DMS53 treated with DMSO at 0.1 percent for 48 hours (cell line): ENCODE measurements around the gene GAS6.

Experiments used
- DNase-seq: peaks from one replicate; lab custom pipeline; 2025; ENCODE audit not compliant: unreplicated experiment; lab: John Stamatoyannopoulos, UW

GAS6 gene

DNA sequence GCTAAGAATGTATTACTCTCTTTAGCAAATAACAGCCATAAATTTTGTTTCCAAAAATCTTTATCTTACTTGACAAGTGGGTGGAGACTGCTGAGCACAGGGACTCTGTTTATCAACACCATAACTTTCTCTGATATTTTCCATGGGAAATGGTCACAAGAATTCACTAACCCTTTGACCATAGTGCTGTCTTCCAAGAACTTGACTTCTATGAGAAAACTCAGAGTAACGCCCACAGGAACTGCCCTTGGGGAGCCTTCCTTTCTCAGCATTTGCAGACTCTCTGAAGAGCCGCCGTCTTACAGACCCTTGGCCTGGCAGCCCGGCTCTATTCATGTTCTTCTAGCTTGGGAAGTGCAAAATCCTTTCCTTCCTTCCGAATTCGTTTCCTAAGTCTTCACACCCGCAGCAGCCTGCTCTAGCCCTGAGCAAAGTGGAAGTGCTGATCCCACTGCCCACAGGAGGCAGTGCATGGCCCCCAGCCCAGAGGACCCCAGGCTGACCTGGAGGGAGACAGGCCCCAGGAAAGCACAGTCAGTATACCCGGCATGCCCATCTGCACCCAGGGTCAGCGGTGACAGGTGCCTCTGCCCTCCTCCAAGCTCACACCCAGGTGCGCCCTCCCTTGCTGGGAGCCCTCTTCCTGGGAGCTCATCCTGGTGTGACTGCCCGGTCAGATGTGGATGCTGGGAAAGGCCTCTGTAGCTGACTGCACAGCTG lies 10.2 kb downstream of the GAS6 start:
- no peak for DNase-seq

DNA sequence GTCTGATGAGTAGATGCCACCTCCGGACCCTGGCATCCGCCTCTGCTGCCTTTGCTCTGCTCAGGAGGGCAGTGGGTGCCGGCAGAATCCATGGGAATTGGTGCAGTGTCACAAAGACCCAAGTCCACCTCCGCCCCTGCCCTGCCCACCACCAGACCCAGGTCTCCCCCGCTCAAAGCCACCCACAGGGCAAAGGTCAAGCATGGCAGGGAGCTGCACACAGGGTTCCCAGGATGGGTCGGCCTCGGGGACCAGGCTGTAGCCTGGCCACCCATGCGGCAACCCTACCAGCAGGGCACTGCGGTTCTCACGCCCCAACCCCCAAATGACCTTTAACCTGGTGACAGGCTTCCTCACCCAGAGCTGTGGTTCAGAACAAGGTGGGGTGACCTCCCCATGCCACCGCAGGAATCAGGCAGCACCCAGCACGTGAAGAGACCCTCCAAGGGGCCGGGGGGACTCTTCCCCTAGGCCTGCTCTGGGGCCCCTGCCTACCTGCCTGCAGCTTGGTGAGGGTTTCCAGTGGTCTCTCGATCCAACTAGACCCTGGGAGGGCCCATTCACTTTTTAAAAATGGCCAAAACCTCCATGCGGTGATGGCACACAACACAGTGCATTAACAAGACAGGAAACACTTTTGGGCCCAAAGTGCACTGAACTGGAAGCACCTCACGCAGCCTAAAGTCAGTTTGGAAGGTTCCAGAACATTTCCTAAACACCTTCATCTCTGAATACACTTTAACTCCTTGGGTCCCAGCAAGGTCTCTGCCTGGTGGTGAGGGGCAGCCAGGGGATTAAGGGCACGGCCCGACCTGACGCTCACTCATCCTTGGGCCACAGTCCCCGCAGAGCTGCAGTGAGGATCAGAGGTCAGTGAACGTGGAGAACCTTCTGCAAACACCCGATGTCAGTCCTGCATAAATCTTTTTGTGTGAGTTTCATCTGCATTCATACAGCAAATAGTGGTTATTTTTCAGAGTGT lies 11.0 kb downstream of the GAS6 start:
- no peak for DNase-seq

DNA sequence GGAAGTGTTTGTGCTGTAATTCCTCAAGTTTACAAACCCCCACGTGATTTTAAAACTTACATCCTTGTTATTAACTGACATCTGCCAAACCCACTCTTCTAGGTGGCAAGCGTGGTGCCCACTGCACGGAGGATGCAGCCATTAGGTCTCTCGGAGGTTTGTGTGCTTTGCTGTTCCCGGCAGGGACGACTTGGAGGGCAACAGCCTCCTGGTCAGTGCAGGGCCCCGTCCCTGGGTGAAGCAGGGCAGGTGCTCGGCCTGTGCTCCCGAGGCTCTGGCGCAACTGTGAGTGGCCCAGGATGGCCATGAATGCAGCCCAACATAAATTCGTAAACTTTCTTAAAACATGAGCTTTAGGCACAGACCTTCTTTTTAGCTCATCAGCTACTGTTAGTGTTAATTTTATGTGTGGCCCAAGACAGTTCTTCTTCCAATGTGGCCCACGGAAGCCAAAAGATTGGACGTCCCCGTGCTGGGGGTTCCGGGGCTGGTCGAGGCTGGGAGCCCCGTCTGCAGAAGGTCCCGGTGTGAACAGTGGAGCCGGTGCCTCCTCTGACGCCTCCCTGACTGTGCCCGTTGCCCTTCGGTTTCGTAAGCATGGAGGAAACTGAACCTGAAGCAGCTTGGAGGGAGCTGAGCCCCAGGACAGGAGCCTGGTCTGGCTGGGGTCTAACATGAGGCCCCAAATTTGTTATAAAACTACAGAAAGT lies 11.9 kb downstream of the GAS6 start:
- DNase-seq = no peak

DNA sequence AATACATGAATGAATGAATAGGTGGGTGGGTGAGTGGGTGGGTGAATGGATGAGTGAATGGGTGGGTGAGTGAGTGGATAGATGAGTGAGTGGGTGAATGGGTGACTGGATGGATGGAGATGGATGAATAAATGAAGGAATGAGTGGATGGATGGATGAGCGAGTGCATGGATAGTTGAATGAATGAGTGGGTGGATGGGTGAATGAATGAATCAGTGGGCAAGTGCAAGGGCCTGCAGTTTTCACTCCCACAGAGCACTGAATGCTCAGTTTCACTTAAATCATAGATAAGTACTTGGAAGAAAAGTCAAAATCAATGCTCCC lies 12.4 kb downstream of the GAS6 start:
- no peak for DNase-seq

DNA sequence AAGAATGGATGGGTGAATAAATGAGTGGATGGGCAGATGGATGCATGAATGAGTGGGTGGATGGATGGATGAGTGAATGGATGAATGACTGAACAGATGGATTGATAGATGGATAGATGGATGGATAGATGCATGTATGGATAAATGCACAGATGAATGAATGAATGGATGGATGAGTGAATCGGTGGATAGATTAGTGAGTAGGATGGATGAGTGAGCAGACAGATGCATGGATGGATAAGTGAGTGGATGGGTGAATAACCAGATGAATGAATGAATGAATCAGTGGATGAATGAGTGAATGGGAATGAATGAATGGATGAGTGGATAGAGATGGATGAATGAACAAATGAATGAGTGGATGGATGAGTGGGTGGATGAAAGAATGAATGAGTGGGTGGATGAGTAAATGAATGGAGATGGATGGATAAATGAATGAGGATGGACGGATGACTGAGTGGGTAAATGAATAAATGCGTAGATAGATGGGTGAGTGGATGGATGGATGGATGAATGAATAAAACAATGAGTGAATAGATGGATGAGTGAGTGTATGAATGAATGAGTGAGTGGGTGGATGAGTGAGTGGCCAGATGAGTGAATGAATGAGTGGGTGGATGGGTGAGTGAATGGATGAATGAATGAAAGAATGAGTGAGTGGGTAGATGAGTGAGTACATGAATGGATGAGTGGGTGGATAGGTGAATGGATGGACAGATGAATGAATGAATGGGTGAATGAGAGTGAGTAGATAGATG lies 13.0 kb downstream of the GAS6 start:
- no peak for DNase-seq

DNA sequence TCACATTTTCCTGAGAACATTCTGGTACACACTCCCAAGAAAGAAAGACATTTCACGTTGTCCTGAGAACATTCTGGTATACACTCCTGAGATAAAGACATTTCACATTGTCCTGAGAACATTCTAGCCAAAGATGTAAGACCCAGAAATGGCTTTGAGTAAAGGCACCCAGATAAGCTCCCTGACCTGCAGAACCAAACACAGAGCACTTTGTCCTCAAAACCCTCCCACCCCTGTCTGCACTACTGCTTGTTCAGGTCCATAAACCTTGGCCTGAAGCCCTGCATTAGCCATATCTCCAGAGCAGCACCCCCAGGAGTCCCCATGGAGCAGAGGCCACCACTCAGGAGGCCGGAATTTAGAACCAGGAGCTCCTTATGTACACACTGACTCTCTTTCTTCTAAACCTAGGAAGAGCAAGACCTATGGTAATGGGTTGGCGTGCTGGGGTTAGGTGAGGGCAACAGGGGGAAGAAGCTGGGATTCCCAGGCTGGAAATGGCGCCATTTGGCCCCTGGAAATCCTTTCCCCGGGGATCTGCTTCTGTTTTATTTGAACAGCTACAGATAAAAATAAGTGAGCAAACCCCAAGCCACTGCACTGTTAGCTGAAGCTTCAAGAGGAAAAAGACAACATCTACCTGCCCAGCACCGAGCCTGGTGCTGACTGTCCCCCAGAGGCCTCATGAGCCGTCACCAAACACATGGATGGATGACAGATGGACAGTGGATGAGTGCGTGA lies 13.7 kb downstream of the GAS6 start:
- DNase-seq = no peak

DNA sequence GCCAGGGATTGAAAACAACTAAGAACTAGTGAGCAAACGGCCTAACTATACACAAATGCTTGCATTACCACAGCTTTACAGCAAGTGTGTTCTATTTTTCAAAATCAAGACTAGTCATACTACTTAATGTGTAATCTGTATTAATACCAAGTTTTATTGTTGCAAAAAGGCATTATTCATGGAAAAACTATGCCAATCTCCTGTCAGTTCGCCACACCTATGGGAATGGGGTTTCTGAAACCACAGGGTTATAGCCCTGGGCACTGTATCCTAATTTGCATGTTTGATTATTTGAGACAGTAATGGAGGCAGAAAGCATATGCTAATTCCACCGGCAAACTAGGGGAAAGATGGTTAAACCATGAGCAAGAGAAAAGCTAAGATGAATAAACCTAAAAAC lies 14.3 kb downstream of the GAS6 start:
- DNase-seq = no peak

DNA sequence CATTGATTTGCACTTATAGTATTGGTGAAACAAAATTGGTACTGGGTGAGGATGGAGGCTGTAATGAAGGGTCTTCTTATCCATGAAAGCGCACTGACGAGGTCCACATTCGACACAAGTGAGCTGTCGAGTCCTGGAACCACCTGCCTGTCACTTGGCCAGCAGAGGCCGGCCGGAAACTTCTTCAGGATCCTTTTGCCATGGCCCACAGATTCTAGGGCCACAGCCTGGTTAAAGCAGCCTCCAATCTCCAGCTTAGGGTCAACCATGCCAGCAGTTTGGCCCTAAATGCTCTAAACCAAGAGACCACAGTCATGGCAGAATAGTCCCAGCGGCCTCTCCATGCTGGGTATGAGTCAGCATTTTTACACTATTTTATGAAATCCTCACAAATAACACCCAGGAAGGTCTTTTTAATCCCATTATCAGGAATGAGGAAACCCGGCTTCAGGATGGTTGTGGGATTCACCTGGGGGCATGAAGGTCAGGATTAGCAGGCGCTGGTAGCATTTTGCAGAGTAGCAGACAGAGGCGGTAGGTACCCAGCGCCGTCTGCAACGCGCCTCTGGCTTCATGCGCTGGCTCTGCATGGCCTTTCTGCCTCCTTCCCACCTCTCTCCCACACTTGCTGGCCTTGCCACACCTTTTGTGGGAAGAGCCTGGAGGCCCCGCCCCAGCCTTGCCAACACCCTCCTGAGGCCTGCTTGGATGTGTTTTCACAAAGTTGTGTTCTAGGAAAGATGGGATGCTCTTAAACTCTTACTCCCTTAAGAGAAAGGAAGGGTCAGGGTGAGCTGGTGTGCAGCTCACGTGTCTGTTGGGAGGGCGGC lies 15.2 kb downstream of the GAS6 start:
- DNase-seq = no peak

DNA sequence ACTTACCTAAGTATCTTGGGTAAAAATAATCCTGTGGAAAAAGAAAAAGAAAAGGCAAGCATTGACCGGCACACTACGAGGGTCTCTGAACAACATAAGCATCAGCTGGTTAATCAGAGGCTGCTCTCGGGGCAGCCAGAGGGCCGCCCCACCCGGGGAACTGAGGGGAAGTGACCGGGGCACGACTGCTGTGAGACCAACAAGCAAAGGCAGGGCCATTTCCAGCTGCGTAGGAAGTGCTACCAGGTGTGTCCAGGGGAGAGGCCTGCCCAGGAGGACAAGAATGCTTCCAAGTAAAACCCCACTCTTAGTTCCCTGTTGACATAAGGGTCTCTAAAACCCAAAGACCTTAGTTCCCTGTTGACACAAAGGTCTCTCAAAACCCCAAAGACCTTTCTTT lies 15.9 kb downstream of the GAS6 start:
- no peak for DNase-seq

DNA sequence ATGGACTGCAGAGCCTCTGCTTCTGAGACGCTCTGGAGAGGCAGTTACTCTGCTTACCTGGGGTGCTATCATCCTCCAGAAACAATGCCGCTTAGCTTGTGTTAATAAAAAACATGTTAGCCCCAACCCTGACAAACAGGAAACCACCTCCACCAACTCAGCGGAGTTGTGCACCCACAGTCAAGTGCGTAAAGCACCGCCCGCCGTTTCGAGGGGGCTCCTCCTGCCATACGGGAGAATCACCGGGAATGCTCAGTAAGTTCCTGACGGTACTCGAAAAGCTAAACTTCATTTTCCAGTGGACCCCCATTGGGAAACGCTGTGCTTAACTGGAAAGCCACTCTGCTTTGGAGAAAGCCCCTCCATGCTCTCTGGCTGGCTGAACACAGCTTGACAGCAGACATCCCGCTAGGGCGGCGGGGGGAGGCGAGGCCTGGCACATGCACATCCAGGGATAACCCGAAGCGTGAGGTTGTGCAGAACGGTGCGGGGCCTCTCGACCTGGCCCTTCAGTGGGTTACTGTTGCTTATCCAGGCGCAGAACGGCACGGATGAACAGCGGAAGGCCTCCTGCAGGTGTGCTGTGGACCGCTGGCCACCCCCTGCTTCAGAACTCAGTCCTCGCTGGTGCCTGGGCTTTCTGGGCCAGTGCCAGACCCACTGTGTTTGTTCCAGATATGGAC lies 17.1 kb downstream of the GAS6 start:
- no peak for DNase-seq

DNA sequence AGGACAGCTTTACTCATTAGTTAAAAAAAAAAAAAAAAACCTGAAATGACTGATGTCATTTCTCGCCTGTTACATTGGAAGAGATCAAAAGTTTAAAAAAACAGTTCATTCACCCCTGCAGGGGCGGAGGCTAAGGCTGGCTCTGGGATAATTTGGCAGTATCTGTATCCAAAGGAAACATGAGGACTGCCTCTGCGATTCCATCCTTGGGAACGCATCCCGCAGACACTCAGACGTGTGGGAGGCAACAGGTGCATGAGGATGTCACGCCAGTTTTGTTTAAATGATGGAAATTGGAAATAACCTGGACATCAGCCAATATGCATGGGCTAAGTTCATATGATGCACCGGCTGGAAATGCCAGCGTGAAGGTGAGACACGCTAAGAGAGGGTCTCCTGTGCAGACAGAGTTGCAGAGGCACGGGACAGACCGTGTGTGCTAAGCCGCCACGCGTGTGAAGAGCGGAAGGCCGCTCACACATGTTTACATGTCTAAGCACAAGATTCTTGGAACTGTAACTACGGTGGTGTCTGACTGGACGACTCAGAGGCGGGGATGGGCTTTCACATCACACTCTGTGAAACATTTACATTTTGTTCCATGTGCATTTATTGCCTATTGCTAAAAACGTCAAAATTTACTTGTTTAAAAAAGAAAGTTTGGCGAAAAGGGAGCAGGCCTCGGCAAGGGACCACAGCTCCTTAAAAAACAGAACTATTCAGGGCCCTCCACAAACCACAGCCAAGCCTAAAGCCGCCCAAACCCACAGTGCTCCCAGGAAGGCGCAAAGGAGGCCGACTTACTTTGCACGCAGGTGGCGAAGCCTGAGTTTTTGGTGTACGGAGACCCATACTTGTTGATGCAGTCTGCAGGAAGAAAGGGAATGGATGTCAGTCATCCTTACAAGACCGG lies 17.9 kb downstream of the GAS6 start:
- no peak for DNase-seq

DNA sequence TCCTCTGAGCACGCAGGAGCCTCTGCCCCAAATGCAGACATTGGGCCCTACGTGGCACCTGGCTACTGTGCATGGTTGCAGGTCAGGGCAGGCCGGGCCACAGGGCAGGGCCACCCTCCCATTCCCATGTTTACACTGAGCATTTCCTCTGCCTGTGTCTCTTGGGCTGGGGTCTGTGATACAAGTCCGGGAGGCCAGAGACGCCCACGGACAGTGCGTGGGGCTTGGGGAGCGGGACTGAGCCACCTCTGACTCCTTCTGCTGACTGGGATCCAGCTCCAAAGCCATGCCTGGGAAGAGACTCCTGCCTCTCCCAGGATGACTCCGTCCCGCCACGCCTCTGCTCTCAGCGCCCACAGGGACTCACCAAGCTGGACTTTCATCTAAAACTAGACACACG lies 18.8 kb downstream of the GAS6 start:
- DNase-seq = no peak

DNA sequence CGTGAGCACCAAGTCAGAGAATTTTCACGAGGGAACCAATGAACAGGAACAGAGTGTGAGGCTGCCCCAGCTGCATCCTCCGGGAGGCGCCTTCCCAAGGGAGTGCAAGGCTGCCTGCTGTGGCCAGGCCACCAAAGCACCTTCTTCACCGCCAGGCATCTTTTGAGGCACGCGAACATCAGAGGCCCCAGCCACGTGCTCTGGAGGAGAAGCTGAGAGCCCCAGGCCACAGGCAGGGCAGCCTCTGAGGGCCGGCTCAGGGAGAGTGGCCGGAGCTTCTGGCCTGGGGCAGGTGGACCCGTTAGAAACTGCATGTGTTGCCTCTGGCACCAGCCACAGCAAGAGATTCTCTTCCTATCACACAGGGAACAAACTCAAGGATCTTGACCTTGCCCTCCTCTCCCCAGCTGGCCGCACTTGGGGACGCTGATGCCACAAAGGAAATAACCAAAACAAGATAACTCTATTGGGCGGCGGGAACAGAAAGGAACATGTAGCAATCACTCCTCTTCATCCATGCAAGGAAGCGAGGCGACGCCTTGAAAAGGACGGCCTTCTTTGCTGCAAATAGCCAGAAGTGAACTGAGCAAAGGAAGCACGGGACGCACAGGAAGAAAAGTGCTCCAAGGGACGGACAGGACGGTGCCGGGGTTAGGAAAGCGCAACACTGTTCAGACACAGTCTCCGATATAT lies 19.9 kb downstream of the GAS6 start:
- no peak for DNase-seq

DNA sequence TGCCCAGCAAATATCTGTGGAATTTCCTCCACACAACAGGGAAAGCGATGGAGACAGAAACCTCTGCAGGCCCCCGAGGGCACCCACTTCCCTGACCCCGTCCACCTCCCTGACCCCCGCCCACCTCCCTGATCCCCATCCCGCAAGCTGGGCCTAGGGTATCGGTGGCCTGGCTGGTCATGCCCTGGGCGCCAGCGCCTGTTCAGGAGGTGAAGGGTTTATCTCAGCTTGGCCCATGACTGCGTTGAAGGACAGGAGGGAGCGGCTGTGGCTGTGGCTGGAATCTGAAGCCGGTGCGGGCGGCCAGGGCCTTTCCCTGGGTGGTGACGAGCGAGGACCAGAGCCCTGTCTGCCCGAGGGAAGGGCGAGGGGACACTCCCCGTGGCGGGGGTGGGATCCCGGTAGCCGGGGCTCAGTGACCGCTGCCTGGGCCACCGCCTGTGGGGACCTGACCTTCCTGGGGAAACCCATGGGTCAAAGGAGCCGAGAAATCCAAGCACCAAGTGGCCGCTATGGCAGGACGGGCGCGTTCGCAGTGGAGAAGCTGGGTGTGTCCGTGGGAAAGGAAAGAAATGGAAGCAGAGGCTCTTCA lies 20.7 kb downstream of the GAS6 start:
- DNase-seq = no peak

DNA sequence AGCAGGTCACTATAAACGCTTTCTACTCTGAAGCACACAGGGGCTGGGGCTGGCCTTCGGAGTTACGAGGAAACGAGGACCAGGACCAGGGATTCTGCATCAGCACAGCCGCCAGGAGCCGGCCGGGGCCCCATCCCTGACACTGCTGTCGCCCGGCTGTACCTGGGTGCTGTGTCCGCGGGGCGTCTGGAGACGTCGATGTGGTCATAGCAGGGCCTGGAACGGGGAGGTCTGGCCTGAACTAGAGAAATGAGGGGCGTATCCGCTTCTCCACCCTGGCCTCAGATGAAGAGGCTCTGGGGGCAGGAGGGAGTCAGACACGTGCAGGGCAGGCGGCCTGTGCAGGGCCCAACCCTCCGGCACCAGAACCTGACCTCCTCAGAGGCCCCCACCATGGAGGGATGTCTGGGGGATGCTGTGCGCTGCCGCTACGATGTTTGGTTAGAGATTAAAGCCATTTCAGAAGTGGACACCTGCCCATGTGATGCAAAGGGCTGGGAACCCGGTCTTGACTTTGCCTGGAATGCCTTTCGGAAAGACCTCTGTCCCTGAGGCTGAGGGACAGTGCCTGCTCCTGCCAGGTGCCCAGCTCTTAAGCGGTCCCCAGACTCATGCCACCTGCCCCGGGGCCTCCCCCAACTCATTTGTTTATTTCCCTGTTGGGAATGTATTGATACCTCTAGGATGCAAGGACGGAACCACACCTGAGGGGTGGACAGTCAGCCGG lies 21.4 kb downstream of the GAS6 start:
- no peak for DNase-seq

DNA sequence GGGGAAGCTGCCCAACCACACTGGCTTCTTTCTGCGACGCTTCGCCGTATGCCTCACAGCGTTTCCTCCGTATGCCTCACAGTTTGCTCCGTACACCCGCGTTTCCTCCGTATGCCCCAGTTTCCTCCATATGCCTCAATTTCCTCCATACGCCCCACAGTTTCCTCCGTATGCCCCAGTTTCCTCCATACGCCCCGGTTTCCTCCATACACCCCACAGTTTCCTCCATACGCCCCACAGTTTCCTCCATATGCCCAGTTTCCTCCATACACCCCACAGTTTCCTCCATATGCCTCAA lies 22.6 kb downstream of the GAS6 start:
- no peak for DNase-seq
